ENCODE results near the gene MPC1.
"Not testable (repeated sequence)": the region's sequence is repeated elsewhere in the genome, so short reads cannot be mapped to it uniquely, and the experiment has no call there.

The MPC1 gene

DNA sequence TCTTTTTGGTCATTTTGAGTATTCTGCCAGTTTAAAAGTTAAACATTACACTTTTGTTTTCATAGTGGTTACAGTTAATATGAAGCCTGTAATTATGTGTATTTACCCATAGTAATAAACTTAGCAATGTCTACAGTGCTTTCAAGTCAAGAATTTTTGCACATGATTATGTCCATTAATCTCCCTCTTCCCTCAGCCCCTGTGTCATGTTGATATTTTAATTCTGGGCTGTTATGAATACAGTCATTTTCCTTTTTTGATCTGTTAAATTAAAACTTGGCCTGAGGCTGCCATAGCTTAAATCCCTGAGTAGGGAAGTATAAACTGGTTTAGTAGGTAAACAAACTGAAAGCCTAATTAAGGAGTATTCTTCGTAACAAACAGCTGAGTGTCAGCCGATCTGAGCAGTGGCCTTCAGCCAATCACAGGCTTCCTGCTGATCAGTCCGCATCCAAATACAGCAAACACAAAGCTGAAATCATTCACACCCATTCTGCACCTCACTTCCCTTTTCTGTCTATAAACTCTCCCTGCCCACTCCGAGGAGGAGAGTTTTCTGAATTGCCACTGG, 30.9 kb downstream of the MPC1 start:
- Histone ChIP-seq H3K36me3 (ENCODE audit: control insufficient read depth, insufficient read depth, low read length) (no peaks in the 10 kb centered on the region), H3K4me1 (ENCODE audit: control insufficient read depth, insufficient read depth, low read length) (no peaks in the 10 kb centered on the region), H3K27ac (ENCODE audit: insufficient read depth, low read depth, low read length, poor library complexity, severe bottlenecking) (no peak overlapping the region), H3K27me3 (ENCODE audit: control insufficient read depth, insufficient read depth, low read length, poor library complexity, severe bottlenecking) (no peaks in the 10 kb centered on the region), H3K9me3 (ENCODE audit: control insufficient read depth, low read length) (no peaks in the 10 kb centered on the region), H3K4me3 (ENCODE audit: insufficient read depth, low read depth, low read length) (no peak overlapping the region)
- WGBS, 2 experiments: 52 to 54% methylated on average over 4 of the region's 4 CpGs

DNA sequence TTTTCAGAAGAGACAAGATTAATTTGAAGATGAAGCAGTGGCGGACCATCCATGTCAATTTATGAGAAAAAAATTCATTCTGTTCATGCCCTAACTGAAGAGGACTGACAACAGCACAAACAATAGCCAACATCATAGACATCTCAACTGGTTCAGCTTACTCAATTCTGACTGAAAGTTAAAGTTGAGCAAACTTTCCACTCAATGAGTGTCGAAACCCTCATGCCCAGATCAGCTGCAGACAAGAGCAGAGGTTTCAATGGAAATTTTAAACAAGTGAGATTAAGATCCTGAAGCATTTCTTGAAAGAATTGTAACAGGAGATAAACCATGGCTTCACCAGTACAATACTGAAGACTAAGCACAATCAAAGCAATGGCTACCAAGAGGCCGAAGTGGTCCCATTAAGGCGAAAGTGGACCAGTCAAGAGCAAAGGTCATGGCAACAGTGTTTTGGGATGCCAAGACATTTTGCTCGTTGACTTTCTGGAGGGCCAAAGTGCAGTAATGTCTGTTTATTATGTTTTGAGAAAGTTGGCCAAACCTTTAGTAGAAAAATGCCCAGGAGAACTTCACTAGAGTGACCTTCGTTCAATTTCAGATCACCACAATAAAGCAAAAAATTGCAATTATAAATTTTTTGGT, 34.3 kb downstream of the MPC1 start:
- Histone ChIP-seq H3K27ac (ENCODE audit: insufficient read depth, low read depth, low read length, poor library complexity, severe bottlenecking) (no peak overlapping the region), H3K27me3 (ENCODE audit: control insufficient read depth, insufficient read depth, low read length, poor library complexity, severe bottlenecking) (no peaks in the 10 kb centered on the region), H3K9me3 (ENCODE audit: control insufficient read depth, low read length) (no peaks in the 10 kb centered on the region), H3K36me3 (ENCODE audit: control insufficient read depth, insufficient read depth, low read length) (no peaks in the 10 kb centered on the region), H3K4me3 (ENCODE audit: insufficient read depth, low read depth, low read length) (no peak overlapping the region), H3K4me1 (ENCODE audit: control insufficient read depth, insufficient read depth, low read length) (no peaks in the 10 kb centered on the region)
- 88 to 94% methylated on average over 5 of the region's 6 CpGs for WGBS, 2 experiments

DNA sequence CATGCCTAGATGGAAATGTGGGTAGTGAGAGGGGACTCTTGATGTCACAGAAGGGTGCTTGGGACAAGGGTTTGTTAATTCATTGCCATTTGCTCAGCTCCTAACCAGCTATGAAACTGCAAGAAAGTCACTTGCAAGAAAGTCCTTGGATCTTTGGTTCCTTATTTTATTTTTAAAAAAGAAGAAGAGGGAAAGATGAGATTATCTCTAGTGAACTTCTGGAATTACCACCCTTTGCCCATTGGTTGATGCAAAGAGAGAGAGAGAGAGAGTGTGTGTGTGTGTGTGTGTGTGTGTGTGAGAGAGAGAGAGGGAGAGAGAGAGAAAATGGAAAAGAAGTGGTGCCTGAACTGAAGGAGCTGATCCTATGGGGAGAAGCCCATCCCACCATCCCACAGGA, 35.8 kb downstream of the MPC1 start:
- no peaks in the 10 kb centered on the region for H3K27me3 ChIP-seq (ENCODE audit: control insufficient read depth, insufficient read depth, low read length, poor library complexity, severe bottlenecking)
- H3K36me3 ChIP-seq (ENCODE audit: control insufficient read depth, insufficient read depth, low read length): no peaks in the 10 kb centered on the region
- no peaks in the 10 kb centered on the region for H3K4me1 ChIP-seq (ENCODE audit: control insufficient read depth, insufficient read depth, low read length)
- H3K4me3 ChIP-seq (ENCODE audit: insufficient read depth, low read depth, low read length): no peak overlapping the region
- no peak overlapping the region for H3K27ac ChIP-seq (ENCODE audit: insufficient read depth, low read depth, low read length, poor library complexity, severe bottlenecking)
- no peaks in the 10 kb centered on the region for H3K9me3 ChIP-seq (ENCODE audit: control insufficient read depth, low read length)

DNA sequence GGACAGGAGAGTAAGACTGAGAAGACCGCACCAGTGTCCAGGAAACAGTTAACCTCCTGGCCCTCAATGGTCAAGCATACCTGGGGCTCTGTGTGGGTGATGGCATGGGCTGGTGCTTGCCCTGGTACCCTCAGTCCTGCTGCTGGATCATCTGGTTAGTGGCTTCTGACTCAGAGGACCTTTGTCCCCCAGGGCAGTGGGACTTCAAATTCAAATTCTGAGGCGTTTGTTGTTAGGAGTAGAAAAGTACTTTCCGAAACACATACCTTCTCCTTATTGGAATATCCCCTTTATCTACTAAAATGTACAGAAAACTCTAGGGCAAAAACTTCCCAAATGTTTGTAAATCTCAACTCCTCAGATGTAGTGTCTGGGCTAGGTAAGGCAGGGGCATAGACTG, 36.3 kb downstream of the MPC1 start:
- H3K4me3 ChIP-seq (ENCODE audit: insufficient read depth, low read depth, low read length): no peak overlapping the region
- H3K27ac ChIP-seq (ENCODE audit: insufficient read depth, low read depth, low read length, poor library complexity, severe bottlenecking): no peak overlapping the region
- H3K27me3 ChIP-seq (ENCODE audit: control insufficient read depth, insufficient read depth, low read length, poor library complexity, severe bottlenecking): no peaks in the 10 kb centered on the region
- WGBS, 2 experiments: 86 to 96% methylated on average over 1 to 3 of the region's 3 CpGs
- H3K9me3 ChIP-seq (ENCODE audit: control insufficient read depth, low read length): no peaks in the 10 kb centered on the region
- no peaks in the 10 kb centered on the region for H3K4me1 ChIP-seq (ENCODE audit: control insufficient read depth, insufficient read depth, low read length)
- H3K36me3 ChIP-seq (ENCODE audit: control insufficient read depth, insufficient read depth, low read length): no peaks in the 10 kb centered on the region

DNA sequence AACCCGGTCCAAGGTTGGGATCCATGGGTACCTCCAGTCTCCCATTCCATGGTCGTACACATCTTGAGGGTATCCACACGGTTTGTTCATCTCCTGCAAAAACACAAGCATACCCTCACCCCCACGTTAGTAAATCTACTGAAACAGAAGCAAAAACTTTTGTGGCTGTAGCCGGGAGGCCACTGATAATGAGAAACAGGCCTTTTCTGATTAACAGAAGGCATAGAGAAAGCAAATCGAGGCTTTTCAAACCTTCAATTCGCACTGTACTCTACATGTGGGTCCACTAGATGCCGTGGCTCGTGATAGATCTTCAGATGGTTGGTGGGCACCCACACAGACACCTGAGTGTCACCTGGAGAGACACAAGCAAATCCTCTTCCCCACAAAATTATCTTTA, 37.1 kb downstream of the MPC1 start:
- 87 to 92% methylated on average over 9 of the region's 9 CpGs for WGBS, 2 experiments
- H3K9me3 ChIP-seq (ENCODE audit: control insufficient read depth, low read length); H3K4me1 ChIP-seq (ENCODE audit: control insufficient read depth, insufficient read depth, low read length); H3K4me3 ChIP-seq (ENCODE audit: insufficient read depth, low read depth, low read length); H3K36me3 ChIP-seq (ENCODE audit: control insufficient read depth, insufficient read depth, low read length); H3K27ac ChIP-seq (ENCODE audit: insufficient read depth, low read depth, low read length, poor library complexity, severe bottlenecking); H3K27me3 ChIP-seq (ENCODE audit: control insufficient read depth, insufficient read depth, low read length, poor library complexity, severe bottlenecking): not testable (repeated sequence)

DNA sequence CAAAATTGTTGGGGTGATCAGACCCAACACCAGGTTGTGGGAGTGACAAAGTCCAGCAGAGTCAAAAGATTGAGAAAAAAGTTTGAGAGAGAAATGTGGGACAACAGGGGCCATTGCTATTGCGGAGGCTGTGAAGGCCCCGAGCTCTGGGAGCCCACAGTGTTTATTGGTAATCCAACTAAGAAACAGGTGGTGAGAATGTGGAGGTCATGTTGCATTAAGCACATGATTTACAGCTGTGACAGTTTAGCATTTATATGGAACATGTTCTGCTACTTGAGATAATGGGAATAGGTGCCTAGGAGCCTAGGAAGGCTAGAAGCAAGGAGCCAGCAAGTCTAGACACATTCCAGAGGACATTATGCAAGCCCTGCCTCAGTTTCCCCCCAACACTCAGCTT, 37.8 kb downstream of the MPC1 start:
- H3K4me1 ChIP-seq (ENCODE audit: control insufficient read depth, insufficient read depth, low read length); H3K27ac ChIP-seq (ENCODE audit: insufficient read depth, low read depth, low read length, poor library complexity, severe bottlenecking); H3K36me3 ChIP-seq (ENCODE audit: control insufficient read depth, insufficient read depth, low read length); H3K9me3 ChIP-seq (ENCODE audit: control insufficient read depth, low read length); H3K4me3 ChIP-seq (ENCODE audit: insufficient read depth, low read depth, low read length); H3K27me3 ChIP-seq (ENCODE audit: control insufficient read depth, insufficient read depth, low read length, poor library complexity, severe bottlenecking): not testable (repeated sequence)
- 94 to 97% methylated on average over 2 of the region's 2 CpGs for WGBS, 2 experiments

DNA sequence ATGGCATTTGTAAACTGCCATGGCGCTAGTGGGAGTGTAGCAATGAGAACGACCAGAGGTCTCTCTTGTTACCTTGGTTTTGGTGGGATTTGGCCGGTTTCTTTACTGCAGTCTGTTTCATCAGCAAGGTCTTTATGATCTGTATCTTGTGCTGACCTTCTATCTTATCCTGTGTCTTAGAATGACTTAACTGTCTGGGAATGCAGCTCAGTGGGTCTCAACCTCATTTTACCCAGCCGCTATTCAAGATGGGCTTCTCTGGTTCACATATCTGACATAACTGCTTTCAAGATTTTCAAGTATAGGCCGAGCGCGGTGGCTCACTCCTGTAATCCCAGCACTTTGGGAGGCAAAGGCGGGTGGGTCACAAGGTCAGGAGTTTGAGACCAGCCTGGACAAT, 38.5 kb downstream of the MPC1 start:
- H3K4me3 ChIP-seq (ENCODE audit: insufficient read depth, low read depth, low read length): no peak overlapping the region
- H3K9me3 ChIP-seq (ENCODE audit: control insufficient read depth, low read length): no peaks in the 10 kb centered on the region
- 88 to 90% methylated on average over 8 of the region's 8 CpGs for WGBS, 2 experiments
- H3K27ac ChIP-seq (ENCODE audit: insufficient read depth, low read depth, low read length, poor library complexity, severe bottlenecking): no peak overlapping the region
- H3K4me1 ChIP-seq (ENCODE audit: control insufficient read depth, insufficient read depth, low read length): no peaks in the 10 kb centered on the region
- no peaks in the 10 kb centered on the region for H3K36me3 ChIP-seq (ENCODE audit: control insufficient read depth, insufficient read depth, low read length)
- H3K27me3 ChIP-seq (ENCODE audit: control insufficient read depth, insufficient read depth, low read length, poor library complexity, severe bottlenecking): no peaks in the 10 kb centered on the region

DNA sequence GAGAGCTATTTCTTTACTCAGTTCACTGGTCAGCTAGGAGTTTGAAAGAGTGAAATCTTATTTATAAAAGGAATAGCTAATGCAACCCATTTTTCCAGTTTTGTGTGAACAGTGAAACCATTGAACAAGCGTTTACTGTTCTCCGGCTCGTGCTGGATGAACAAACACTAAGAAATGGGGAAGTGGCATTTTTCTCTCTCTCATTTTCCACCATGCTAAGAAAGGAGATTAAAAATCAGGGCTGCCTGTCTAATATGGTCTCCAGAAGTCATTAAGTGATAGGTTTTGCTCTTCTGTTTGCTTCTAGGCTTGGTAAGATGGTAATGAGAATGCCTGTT, 39.6 kb downstream of the MPC1 start:
- Histone ChIP-seq H3K27ac (ENCODE audit: insufficient read depth, low read depth, low read length, poor library complexity, severe bottlenecking) (no peak overlapping the region), H3K9me3 (ENCODE audit: control insufficient read depth, low read length) (no peaks in the 10 kb centered on the region), H3K36me3 (ENCODE audit: control insufficient read depth, insufficient read depth, low read length) (no peaks in the 10 kb centered on the region), H3K4me1 (ENCODE audit: control insufficient read depth, insufficient read depth, low read length) (no peaks in the 10 kb centered on the region), H3K27me3 (ENCODE audit: control insufficient read depth, insufficient read depth, low read length, poor library complexity, severe bottlenecking) (no peaks in the 10 kb centered on the region), H3K4me3 (ENCODE audit: insufficient read depth, low read depth, low read length) (peak overlapping the region; percentile 77)
- 73 to 81% methylated on average over 3 of the region's 3 CpGs for WGBS, 2 experiments

DNA sequence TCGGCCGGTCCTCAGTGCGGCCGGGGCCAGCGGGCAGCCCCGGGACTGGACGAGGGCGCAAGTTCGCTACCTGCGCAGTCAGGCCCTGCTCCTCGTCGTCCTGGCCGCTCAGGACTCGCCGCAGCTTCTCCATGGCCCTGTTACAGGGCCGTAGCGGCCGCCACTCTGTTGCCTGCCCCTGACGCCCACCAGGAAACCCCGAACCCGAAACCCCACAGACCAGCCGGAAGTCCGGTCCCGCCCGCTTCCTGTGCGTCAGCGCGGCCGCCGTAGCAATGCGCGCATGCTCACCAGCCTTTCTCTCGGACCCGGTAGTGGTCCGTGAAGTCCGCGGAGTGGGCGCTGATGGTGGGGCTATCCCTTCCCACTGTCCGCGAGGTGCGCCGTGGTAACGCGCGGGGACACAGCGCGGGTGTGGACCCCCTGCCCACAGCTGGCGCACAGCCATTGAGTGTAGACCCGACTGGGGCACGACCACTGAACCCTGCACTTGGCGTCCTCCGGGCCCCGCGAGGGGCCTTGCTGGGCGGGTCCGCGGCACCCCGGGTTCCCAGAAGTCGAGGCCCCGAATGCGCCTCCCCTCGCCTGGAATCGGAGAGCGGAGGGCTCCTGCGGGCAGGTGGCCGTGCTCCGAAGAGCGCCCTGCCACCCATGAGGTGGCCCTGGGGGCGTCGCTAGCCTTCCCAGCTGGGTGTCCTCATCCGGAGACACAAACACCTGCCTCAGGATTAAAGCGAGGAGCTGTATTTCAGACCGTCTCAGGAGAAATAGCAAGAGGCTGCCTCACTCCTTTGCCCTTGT, 40.2 kb downstream of the MPC1 start, which contains the start of gene SFT2D1:
Gene SFT2D1 (minus strand): TSS at position 197 of the 801 bp plus-strand sequence. CDS start 64 bp downstream, at position 133.
- no peaks in the 10 kb centered on the region for H3K36me3 ChIP-seq (ENCODE audit: control insufficient read depth, insufficient read depth, low read length)
- H3K4me1 ChIP-seq (ENCODE audit: control insufficient read depth, insufficient read depth, low read length): no peaks in the 10 kb centered on the region
- no peaks in the 10 kb centered on the region for H3K9me3 ChIP-seq (ENCODE audit: control insufficient read depth, low read length)
- peak within 1 kb of the TSS; percentile 77 for H3K4me3 ChIP-seq (ENCODE audit: insufficient read depth, low read depth, low read length)
- 0 to 1% methylated on average over 73 of the region's 73 CpGs for WGBS, 2 experiments
- H3K27me3 ChIP-seq (ENCODE audit: control insufficient read depth, insufficient read depth, low read length, poor library complexity, severe bottlenecking): no peaks in the 10 kb centered on the region
- peak within 1 kb of the TSS; percentile 38 for H3K27ac ChIP-seq (ENCODE audit: insufficient read depth, low read depth, low read length, poor library complexity, severe bottlenecking)

DNA sequence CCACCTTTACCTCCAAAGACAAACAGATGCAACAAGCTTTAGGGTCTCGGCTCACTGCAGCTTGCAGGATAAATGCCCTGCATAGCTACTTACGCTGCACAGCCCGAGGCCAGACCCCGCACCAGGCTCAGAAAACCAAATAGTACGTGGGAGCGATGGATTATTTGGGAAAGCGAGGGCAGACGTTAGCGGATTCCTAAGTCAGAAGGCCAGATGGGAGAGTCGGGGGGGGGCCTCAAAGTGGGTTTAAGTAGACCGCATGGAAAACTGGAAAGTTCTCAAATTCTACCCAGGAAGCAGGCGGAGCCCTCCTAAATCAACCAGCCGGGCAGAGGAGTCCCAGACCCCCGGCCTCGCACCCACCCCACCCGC, 40.8 kb downstream of the MPC1 start:
- no peaks in the 10 kb centered on the region for H3K27me3 ChIP-seq (ENCODE audit: control insufficient read depth, insufficient read depth, low read length, poor library complexity, severe bottlenecking)
- H3K36me3 ChIP-seq (ENCODE audit: control insufficient read depth, insufficient read depth, low read length): no peaks in the 10 kb centered on the region
- H3K27ac ChIP-seq (ENCODE audit: insufficient read depth, low read depth, low read length, poor library complexity, severe bottlenecking): peak overlapping the region; percentile 38
- no peaks in the 10 kb centered on the region for H3K9me3 ChIP-seq (ENCODE audit: control insufficient read depth, low read length)
- 2% methylated on average over 16 of the region's 16 CpGs for WGBS, 2 experiments
- H3K4me3 ChIP-seq (ENCODE audit: insufficient read depth, low read depth, low read length): peak overlapping the region; percentile 77
- no peaks in the 10 kb centered on the region for H3K4me1 ChIP-seq (ENCODE audit: control insufficient read depth, insufficient read depth, low read length)

Data from ectodermal cell (in vitro differentiated cells).